Endodermal cell (in vitro differentiated cells): Measurements from ENCODE around the gene IL1RN. TPM values are rescaled to one million over a fixed set of nuclear protein-coding genes. Genes with fewer than 3 reads are reported as not detected.

Experiments
- DNase-seq: peaks from one replicate; pipeline ENCODE4 v3.0.0-alpha.2; 2017
- H3K27ac ChIP-seq: 2 replicates; pipeline ENCODE4 v1.5.1; 2013; ENCODE audit warnings: mild to moderate bottlenecking, low read depth, low read length, moderate library complexity
- H3K27me3 ChIP-seq: 2 replicates; pipeline ENCODE4 v1.6.1; 2013; ENCODE audit warnings: mild to moderate bottlenecking, low read length, moderate library complexity; ENCODE audit not compliant: insufficient read depth, control insufficient read depth, poor library complexity, severe bottlenecking
- H3K36me3 ChIP-seq: 2 replicates; pipeline ENCODE4 v1.7.0; 2013; ENCODE audit warnings: mild to moderate bottlenecking, low read length, moderate library complexity; ENCODE audit not compliant: control insufficient read depth, insufficient read depth
- H3K4me1 ChIP-seq: one replicate; pipeline ENCODE4 v1.7.0; 2013; ENCODE audit warnings: low read length; ENCODE audit not compliant: control insufficient read depth, insufficient read depth
- H3K4me3 ChIP-seq: 2 replicates; pipeline ENCODE4 v1.5.1; 2013; ENCODE audit warnings: mild to moderate bottlenecking, low read length, moderate library complexity
- H3K9ac ChIP-seq: 2 replicates; pipeline ENCODE4 v1.6.1; 2013; ENCODE audit warnings: mild to moderate bottlenecking, low read length, moderate library complexity; ENCODE audit not compliant: poor library complexity, severe bottlenecking; ENCODE audit errors: extremely low read depth
- H3K9me3 ChIP-seq: 2 replicates; pipeline ENCODE4 v1.6.1; 2013; ENCODE audit warnings: mild to moderate bottlenecking, low read length, moderate library complexity; ENCODE audit not compliant: control insufficient read depth
- H3K27ac Mint-ChIP-seq: 2 replicates; pipeline ENCODE4 v1.8.0; 2020; ENCODE audit warnings: mixed read lengths
- H3K27me3 Mint-ChIP-seq: 2 replicates; pipeline ENCODE4 v1.8.0; 2021; ENCODE audit warnings: mild to moderate bottlenecking, mixed read lengths; ENCODE audit not compliant: insufficient read depth
- H3K36me3 Mint-ChIP-seq: 2 replicates; pipeline ENCODE4 v1.8.0; 2020; ENCODE audit warnings: low read depth, mixed read lengths
- H3K4me1 Mint-ChIP-seq: 2 replicates; pipeline ENCODE4 v1.8.0; 2020; ENCODE audit warnings: mixed read lengths
- H3K4me3 Mint-ChIP-seq: 2 replicates; pipeline ENCODE4 v1.8.0; 2020; ENCODE audit warnings: mild to moderate bottlenecking, moderate library complexity, mixed read lengths
- H3K9me3 Mint-ChIP-seq: 2 replicates; pipeline ENCODE4 v1.8.0; 2020; ENCODE audit warnings: mild to moderate bottlenecking, mixed read lengths
- WGBS, 2 experiments: methylation state at CpG; one replicate each; pipeline versions ENCODE4 v1.1.5 to v1.1.7; 2013; ENCODE audit warnings: missing lambda C conversion rate in 2 of 2, mixed read lengths in 1 of 2; ENCODE audit not compliant: insufficient coverage in 1 of 2, insufficient read length in 1 of 2; 5-methylcytosine and 5-hydroxymethylcytosine counted together
- total RNA-seq, 2 donors: library from RNA; stranded (reverse); fragmentation: NEBNext Ultra II Directional in 1 of 2; extraction: Animal tissue kit (Norgen Biotek cat#: 25700) in 1 of 2; gene quantifications; 2 replicates in 1 of 2; 3 replicates in 1 of 2; pipeline ENCODE4 v1.2.1, GENCODE V29; 2021
- TF ChIP-seq, protein P1 (sequence below): fragments of 200-600 bp; sonication (generic); conservative IDR thresholded peaks from 2 replicates; pipeline ENCODE4 v1.5.0; 2021; ENCODE audit warnings: antibody characterized with exemption, mild to moderate bottlenecking

The IL1RN gene
- total RNA-seq, 2 donors from 2014 or later, result not detected

DNA sequence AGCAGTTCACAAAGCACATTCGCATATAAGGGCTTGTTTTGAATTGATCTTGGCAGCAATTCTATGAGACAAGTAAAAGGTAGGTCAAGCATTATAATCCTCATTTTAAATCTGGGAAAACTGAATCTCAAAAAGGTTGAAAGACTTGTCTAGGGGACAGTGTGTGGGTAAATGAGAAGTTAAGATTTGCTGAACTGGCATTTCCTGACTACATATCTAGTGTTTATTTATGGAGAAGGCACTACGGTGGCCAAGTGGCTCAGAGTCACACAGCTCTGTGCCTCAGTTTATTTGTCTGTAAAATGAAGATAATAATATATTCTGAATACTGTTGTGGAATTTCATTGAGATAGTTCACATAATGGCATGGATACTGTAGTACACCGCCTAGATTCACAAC, 16.3 kb upstream of the IL1RN start:
- Mint-ChIP-seq H3K27ac (no peak overlapping the region), H3K9me3 (no peaks in the 10 kb centered on the region), H3K4me1 (peaks cover 11% of the 10 kb centered on the region), H3K4me3 (no peak overlapping the region), H3K27me3 (peaks cover 47% of the 10 kb centered on the region), H3K36me3 (no peaks in the 10 kb centered on the region)
- 93 to 100% methylated on average over 3 of the region's 3 CpGs for WGBS, 2 experiments
- Histone ChIP-seq H3K36me3 (no peaks in the 10 kb centered on the region), H3K9me3 (peaks cover 11% of the 10 kb centered on the region), H3K4me1 (no peaks in the 10 kb centered on the region), H3K4me3 (no peak overlapping the region), H3K27me3 (peaks cover 95% of the 10 kb centered on the region), H3K9ac (no peak overlapping the region), H3K27ac (no peak overlapping the region)
- TF ChIP-seq, protein P1, sequence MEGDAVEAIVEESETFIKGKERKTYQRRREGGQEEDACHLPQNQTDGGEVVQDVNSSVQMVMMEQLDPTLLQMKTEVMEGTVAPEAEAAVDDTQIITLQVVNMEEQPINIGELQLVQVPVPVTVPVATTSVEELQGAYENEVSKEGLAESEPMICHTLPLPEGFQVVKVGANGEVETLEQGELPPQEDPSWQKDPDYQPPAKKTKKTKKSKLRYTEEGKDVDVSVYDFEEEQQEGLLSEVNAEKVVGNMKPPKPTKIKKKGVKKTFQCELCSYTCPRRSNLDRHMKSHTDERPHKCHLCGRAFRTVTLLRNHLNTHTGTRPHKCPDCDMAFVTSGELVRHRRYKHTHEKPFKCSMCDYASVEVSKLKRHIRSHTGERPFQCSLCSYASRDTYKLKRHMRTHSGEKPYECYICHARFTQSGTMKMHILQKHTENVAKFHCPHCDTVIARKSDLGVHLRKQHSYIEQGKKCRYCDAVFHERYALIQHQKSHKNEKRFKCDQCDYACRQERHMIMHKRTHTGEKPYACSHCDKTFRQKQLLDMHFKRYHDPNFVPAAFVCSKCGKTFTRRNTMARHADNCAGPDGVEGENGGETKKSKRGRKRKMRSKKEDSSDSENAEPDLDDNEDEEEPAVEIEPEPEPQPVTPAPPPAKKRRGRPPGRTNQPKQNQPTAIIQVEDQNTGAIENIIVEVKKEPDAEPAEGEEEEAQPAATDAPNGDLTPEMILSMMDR, result no peak
- no peak for DNase-seq

DNA sequence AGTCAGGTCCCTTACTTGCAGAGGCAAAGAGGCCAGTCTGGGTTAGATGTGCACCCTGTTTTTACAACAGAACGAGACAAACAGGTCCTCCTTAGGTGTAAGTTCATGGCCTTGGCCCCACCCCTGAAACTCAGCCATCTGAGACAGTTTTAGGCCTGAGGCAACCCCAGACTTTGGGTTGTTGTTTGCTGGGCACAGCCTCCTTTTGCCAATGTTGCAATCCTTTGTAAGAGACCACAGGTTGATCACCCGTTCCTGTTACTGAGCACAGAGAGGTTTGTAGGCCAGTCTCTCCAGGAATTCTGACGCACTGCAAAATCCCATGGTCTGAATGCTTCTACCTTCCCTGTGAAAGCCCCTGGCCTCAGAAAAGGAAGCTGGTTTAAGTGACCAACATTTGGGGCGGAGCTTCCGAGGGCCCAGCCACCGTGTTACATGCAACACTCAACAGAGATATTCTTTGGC, 15.5 kb upstream of the IL1RN start:
- H3K9ac ChIP-seq, result no peak overlapping the region
- H3K9me3 Mint-ChIP-seq, result no peaks in the 10 kb centered on the region
- WGBS, 2 experiments, result 88 to 95% methylated on average over 3 to 6 of the region's 6 CpGs
- H3K4me1 Mint-ChIP-seq, result peaks cover 11% of the 10 kb centered on the region
- no peak overlapping the region for H3K4me3 Mint-ChIP-seq
- H3K27ac ChIP-seq, result no peak overlapping the region
- H3K4me3 ChIP-seq, result no peak overlapping the region
- no peaks in the 10 kb centered on the region for H3K4me1 ChIP-seq
- H3K36me3 ChIP-seq, result no peaks in the 10 kb centered on the region
- H3K27me3 ChIP-seq, result peaks cover 93% of the 10 kb centered on the region
- H3K9me3 ChIP-seq, result peaks cover 8% of the 10 kb centered on the region
- TF ChIP-seq, protein P1, result no peak
- no peaks in the 10 kb centered on the region for H3K36me3 Mint-ChIP-seq
- no peak overlapping the region for H3K27ac Mint-ChIP-seq
- peaks cover 41% of the 10 kb centered on the region for H3K27me3 Mint-ChIP-seq
- no peak for DNase-seq

DNA sequence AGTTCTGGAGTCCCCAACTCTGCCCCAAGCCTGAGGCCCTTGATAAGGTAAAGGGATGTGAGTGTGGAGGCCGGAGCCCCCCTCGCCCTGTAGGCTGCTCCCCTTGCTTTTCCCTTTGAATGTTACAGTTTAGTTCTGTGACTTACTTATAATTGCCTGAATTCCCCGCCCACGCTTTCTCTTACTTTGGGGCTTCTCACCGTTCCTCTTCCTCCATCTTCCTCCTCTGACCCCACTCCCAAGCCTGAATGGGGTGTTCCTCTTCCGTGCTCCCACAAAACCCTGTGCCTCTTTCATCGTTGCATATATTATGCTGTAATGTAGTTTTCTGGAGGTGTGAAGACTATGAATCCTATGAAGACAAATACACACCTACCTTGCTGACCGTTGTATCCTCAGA, 15.0 kb upstream of the IL1RN start:
- no peak overlapping the region for H3K27ac Mint-ChIP-seq
- peaks cover 93% of the 10 kb centered on the region for H3K27me3 ChIP-seq
- no peak overlapping the region for H3K4me3 ChIP-seq
- no peak overlapping the region for H3K27ac ChIP-seq
- TF ChIP-seq, protein P1, result no peak
- no peak for DNase-seq
- WGBS, 2 experiments, result 88% methylated on average over 7 of the region's 8 CpGs; no CpG with 5 or more reads in 1 of the 2 experiments
- H3K36me3 ChIP-seq, result no peaks in the 10 kb centered on the region
- H3K9me3 Mint-ChIP-seq, result no peaks in the 10 kb centered on the region
- peaks cover 2% of the 10 kb centered on the region for H3K9me3 ChIP-seq
- no peak overlapping the region for H3K4me3 Mint-ChIP-seq
- no peak overlapping the region for H3K9ac ChIP-seq
- H3K27me3 Mint-ChIP-seq, result peaks cover 35% of the 10 kb centered on the region
- no peaks in the 10 kb centered on the region for H3K36me3 Mint-ChIP-seq
- H3K4me1 Mint-ChIP-seq, result peaks cover 11% of the 10 kb centered on the region
- H3K4me1 ChIP-seq, result no peaks in the 10 kb centered on the region
